ENCODE data around the gene SYT1.

The SYT1 gene

DNA sequence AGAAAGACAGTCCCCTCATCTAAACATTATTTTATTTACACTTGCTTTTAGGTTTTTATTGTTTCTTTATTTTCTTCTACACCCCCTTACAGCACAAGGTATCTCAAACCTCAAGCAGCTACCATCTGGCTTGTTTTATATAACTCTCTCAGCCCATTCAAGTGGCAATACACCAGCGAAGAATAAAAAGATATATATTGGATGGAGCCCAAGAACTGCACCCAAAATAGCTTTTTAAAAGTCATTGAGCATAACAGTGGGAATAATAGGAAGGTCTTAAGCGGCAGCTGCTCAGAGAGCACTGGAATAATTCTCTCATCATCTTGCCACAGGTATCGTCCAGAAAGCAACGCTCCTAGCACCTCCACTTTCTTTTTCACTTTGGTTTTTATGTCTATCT lies 322.5 kb downstream of the SYT1 start:
- H3K9me3 ChIP-seq (ENCODE audit: severe bottlenecking) = no peaks in the 10 kb centered on the region
- H3K36me3 ChIP-seq = no peaks in the 10 kb centered on the region
- TF ChIP-seq, protein P1, sequence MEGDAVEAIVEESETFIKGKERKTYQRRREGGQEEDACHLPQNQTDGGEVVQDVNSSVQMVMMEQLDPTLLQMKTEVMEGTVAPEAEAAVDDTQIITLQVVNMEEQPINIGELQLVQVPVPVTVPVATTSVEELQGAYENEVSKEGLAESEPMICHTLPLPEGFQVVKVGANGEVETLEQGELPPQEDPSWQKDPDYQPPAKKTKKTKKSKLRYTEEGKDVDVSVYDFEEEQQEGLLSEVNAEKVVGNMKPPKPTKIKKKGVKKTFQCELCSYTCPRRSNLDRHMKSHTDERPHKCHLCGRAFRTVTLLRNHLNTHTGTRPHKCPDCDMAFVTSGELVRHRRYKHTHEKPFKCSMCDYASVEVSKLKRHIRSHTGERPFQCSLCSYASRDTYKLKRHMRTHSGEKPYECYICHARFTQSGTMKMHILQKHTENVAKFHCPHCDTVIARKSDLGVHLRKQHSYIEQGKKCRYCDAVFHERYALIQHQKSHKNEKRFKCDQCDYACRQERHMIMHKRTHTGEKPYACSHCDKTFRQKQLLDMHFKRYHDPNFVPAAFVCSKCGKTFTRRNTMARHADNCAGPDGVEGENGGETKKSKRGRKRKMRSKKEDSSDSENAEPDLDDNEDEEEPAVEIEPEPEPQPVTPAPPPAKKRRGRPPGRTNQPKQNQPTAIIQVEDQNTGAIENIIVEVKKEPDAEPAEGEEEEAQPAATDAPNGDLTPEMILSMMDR (IDR thresholded peaks at IDR 0.05; ENCODE audit: low read depth, low read length) = no peak
- DNase-seq = no peak
- H3K27ac ChIP-seq = no peak overlapping the region
- H3K4me3 ChIP-seq (ENCODE audit: low read depth, low read length) = no peak overlapping the region
- no peaks in the 10 kb centered on the region for H3K27me3 ChIP-seq (ENCODE audit: insufficient read depth, low read depth, severe bottlenecking)

- Histone ChIP-seq H3K36me3 (no peaks in the 10 kb centered on the region), H3K27me3 (ENCODE audit: insufficient read depth, low read depth, severe bottlenecking) (no peaks in the 10 kb centered on the region), H3K27ac (no peak overlapping the region), H3K9me3 (ENCODE audit: severe bottlenecking) (no peaks in the 10 kb centered on the region), H3K4me3 (ENCODE audit: low read depth, low read length) (no peak overlapping the region)
- TF ChIP-seq, protein P1 (IDR thresholded peaks at IDR 0.05; ENCODE audit: low read depth, low read length) = no peak
- DNase-seq = no peak
Observed at GRCh38 chr12:79191391-79191790, 326.8 kb downstream of the SYT1 start.

GRCh38 chr12:79194595-79194994 lies 330.0 kb downstream of the SYT1 start:
- DNase-seq = no peak
- Histone ChIP-seq H3K9me3 (ENCODE audit: severe bottlenecking) (no peaks in the 10 kb centered on the region), H3K36me3 (no peaks in the 10 kb centered on the region), H3K4me3 (ENCODE audit: low read depth, low read length) (no peak overlapping the region), H3K27me3 (ENCODE audit: insufficient read depth, low read depth, severe bottlenecking) (no peaks in the 10 kb centered on the region), H3K27ac (no peak overlapping the region)
- TF ChIP-seq, protein P1 (IDR thresholded peaks at IDR 0.05; ENCODE audit: low read depth, low read length) = no peak

GRCh38 chr12:79199166-79199565 lies 334.6 kb downstream of the SYT1 start:
- Histone ChIP-seq H3K27me3 (ENCODE audit: insufficient read depth, low read depth, severe bottlenecking) (no peaks in the 10 kb centered on the region), H3K36me3 (no peaks in the 10 kb centered on the region), H3K27ac (no peak overlapping the region), H3K9me3 (ENCODE audit: severe bottlenecking) (no peaks in the 10 kb centered on the region), H3K4me3 (ENCODE audit: low read depth, low read length) (no peak overlapping the region)
- no peak for DNase-seq
- TF ChIP-seq, protein P1 (IDR thresholded peaks at IDR 0.05; ENCODE audit: low read depth, low read length) = no peak

DNA sequence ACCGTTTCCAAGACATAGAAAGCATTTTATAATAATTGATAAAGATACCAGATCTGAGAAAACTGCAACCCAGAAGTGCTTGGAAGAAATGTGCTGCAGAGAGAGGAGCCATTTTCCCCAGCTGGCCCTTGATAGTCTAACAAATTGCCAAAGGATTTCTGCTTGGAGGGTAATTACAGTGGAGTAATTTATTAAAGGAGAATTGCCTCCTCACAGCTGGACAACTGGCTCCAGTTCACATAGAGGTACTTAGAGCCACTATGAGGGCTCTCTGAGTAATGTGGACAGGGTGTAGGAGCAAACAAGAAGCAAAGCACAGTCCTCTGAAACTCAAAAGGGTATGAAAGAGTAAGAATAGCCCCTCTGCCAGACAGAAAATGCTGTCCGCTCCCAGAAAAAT lies 335.6 kb downstream of the SYT1 start:
- Histone ChIP-seq H3K36me3 (no peaks in the 10 kb centered on the region), H3K4me3 (ENCODE audit: low read depth, low read length) (no peak overlapping the region), H3K27ac (no peak overlapping the region), H3K27me3 (ENCODE audit: insufficient read depth, low read depth, severe bottlenecking) (no peaks in the 10 kb centered on the region), H3K9me3 (ENCODE audit: severe bottlenecking) (no peaks in the 10 kb centered on the region)
- TF ChIP-seq, protein P1 (IDR thresholded peaks at IDR 0.05; ENCODE audit: low read depth, low read length) = no peak
- DNase-seq = no peak

DNA sequence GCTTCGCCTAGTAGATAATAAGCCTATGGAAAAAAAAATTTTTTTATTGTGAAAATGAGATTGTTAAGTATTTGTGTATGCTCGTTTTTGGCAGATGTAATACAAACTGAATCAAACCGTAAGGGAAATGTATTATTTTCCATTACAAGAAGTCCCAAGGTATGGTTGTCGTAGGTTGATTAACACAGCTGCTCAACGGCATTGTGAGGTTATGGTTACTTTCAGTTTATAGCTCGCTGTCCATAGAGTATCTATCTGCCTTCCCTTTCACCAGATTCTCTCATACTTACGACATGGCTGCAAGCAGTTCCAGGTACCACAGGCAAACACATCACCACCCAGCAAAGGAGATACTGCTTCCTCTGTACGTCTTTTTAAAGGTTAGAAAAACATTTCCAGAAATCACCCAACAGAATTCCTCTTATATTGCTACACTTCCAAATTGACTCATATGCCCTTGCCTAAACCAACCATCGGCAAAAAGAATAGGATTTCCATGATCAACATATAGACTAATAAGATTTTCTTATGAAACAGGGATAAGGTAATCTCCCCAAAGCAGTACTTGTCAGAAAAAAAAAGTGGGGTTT lies 338.6 kb downstream of the SYT1 start:
- no peaks in the 10 kb centered on the region for H3K36me3 ChIP-seq
- no peaks in the 10 kb centered on the region for H3K27me3 ChIP-seq (ENCODE audit: insufficient read depth, low read depth, severe bottlenecking)
- no peak overlapping the region for H3K27ac ChIP-seq
- TF ChIP-seq, protein P1 (IDR thresholded peaks at IDR 0.05; ENCODE audit: low read depth, low read length) = no peak
- H3K4me3 ChIP-seq (ENCODE audit: low read depth, low read length) = no peak overlapping the region
- no peaks in the 10 kb centered on the region for H3K9me3 ChIP-seq (ENCODE audit: severe bottlenecking)
- no peak for DNase-seq
